Prostate gland (tissue), 2 donors: ENCODE measurements around the gene PMPCB. TPM values are rescaled to one million over a fixed set of nuclear protein-coding genes. Genes with fewer than 3 reads are reported as not detected.

Experiments used
- DNase-seq: peaks from one replicate; pipeline ENCODE4 v3.0.0-alpha.2; 2019; ENCODE audit warnings: low spot score
- H3K27ac ChIP-seq, 2 donors: fragments of 200-600 bp; sonication (generic); 2 replicates each; pipeline ENCODE4 v1.5.1; 2017 to 2019
- H3K27me3 ChIP-seq: fragments of 200-600 bp; sonication (generic); replicated peaks from 2 replicates; pipeline ENCODE4 v1.5.1; 2019; ENCODE audit not compliant: insufficient read depth
- H3K36me3 ChIP-seq, 2 donors: fragments of 200-600 bp; sonication (generic); 1 replicate in 1 of 2; 2 replicates in 1 of 2; pipeline versions ENCODE4 v1.5.1 to v1.8.1; 2017 to 2019
- H3K4me1 ChIP-seq: fragments of 200-600 bp; sonication (generic); replicated peaks from 2 replicates; pipeline ENCODE4 v1.5.1; 2019
- H3K4me3 ChIP-seq, 2 donors: fragments of 200-600 bp; sonication (generic); 2 replicates each; pipeline ENCODE4 v1.5.1; 2017 to 2019
- H3K9me3 ChIP-seq: fragments of 200-600 bp; sonication (generic); 2 replicates; pipeline ENCODE4 v1.5.1; 2017
- CTCF ChIP-seq, 4 experiments: fragments of 200-600 bp in 2 of 4; fragments of 450-650 bp in 2 of 4; sonication (generic) in 2 of 4; IDR thresholded peaks; 1 replicate in 3 of 4; 2 replicates in 1 of 4; pipeline ENCODE4 v1.5.1; 2016 to 2019; ENCODE audit warnings: antibody characterized with exemption in 4 of 4, mild to moderate bottlenecking in 2 of 4, moderate library complexity in 2 of 4
- POLR2A ChIP-seq: fragments of 450-650 bp; IDR thresholded peaks from one replicate; pipeline ENCODE4 v1.6.1; 2016; ENCODE audit warnings: antibody characterized with exemption, mild to moderate bottlenecking
- POLR2AphosphoS5 ChIP-seq: sonication (generic); formaldehyde crosslinking; IDR thresholded peaks from one replicate; pipeline ENCODE4 v1.6.1; 2017; ENCODE audit warnings: antibody characterized with exemption
- WGBS: methylation state at CpG from one replicate; pipeline ENCODE4 v1.1.5; 2018; 5-methylcytosine and 5-hydroxymethylcytosine counted together
- intact Hi-C: fragments of 100-400 bp; cut with DNase I; formaldehyde crosslinking; loops from one replicate; pipeline ENCODE4 v1.14.2; 2022
- total RNA-seq, 2 donors: library from RNA; depleted of rRNA; stranded (reverse); fragments of >200 nt; gene quantifications; one replicate each; pipeline ENCODE4 v1.1.0, GENCODE V29; 2016

Gene PMPCB
- total RNA-seq, 2 donors from 2014 or later, result 42.4 to 57.0 TPM

GRCh38 chr7:103325744-103326143 lies 28.5 kb downstream of the PMPCB start:
- TF ChIP-seq POLR2A (no peak), POLR2AphosphoS5 (no peak), CTCF (IDR thresholded peaks at IDR 0.05) (no peak)
- intact Hi-C loops, result no loop called here

GRCh38 chr7:103336761-103337160 lies 39.5 kb downstream of the PMPCB start:
- Histone ChIP-seq H3K4me3 (no peak overlapping the region), H3K27me3 (no peaks in the 10 kb centered on the region), H3K9me3 (no peaks in the 10 kb centered on the region), H3K4me1 (no peaks in the 10 kb centered on the region), H3K36me3 (peaks cover 0 to 7% of the 10 kb centered on the region in 2 donors), H3K27ac (no peak overlapping the region)
- 92% methylated on average over 2 of the region's 2 CpGs for WGBS
- DNase-seq, result no peak
- intact Hi-C loops, result no loop called here
- no peak for TF ChIP-seq POLR2AphosphoS5
- no peak for TF ChIP-seq POLR2A
- no peak for TF ChIP-seq CTCF (IDR thresholded peaks at IDR 0.05)

More at GRCh38 chr7:103325744-103326143, 28.5 kb downstream of the PMPCB start:
- Histone ChIP-seq H3K36me3 (no peaks in the 10 kb centered on the region), H3K9me3 (no peaks in the 10 kb centered on the region), H3K27ac (no peak overlapping the region), H3K4me1 (no peaks in the 10 kb centered on the region), H3K27me3 (no peaks in the 10 kb centered on the region), H3K4me3 (no peak overlapping the region)
- DNase-seq, result no peak
- 88% methylated on average over 8 of the region's 8 CpGs for WGBS

- no peak for TF ChIP-seq CTCF (IDR thresholded peaks at IDR 0.05)
- no peak for TF ChIP-seq POLR2A
- no peak for TF ChIP-seq POLR2AphosphoS5
- 95% methylated on average over 2 of the region's 2 CpGs for WGBS
- peaks cover 0 to 7% of the 10 kb centered on the region in 2 donors for H3K36me3 ChIP-seq
These were observed 41.6 kb downstream of the PMPCB start for GRCh38 chr7:103338864-103339263.

GRCh38 chr7:103341466-103341865 lies 44.2 kb downstream of the PMPCB start:
- Histone ChIP-seq H3K9me3 (no peaks in the 10 kb centered on the region), H3K27me3 (no peaks in the 10 kb centered on the region), H3K4me3 (no peak overlapping the region), H3K4me1 (no peaks in the 10 kb centered on the region), H3K27ac (no peak overlapping the region), H3K36me3 (peaks cover 0 to 7% of the 10 kb centered on the region in 2 donors)
- no peak for DNase-seq
- 77% methylated on average over 2 of the region's 2 CpGs for WGBS
- intact Hi-C loops, result no loop called here
- TF ChIP-seq CTCF (IDR thresholded peaks at IDR 0.05) (no peak), POLR2A (no peak), POLR2AphosphoS5 (no peak)

More at GRCh38 chr7:103338864-103339263, 41.6 kb downstream of the PMPCB start:
- no peaks in the 10 kb centered on the region for H3K27me3 ChIP-seq
- H3K9me3 ChIP-seq, result no peaks in the 10 kb centered on the region
- H3K4me1 ChIP-seq, result no peaks in the 10 kb centered on the region
- no peak overlapping the region for H3K4me3 ChIP-seq
- intact Hi-C loops, result no loop called here
- no peak for DNase-seq
- H3K27ac ChIP-seq, result no peak overlapping the region

GRCh38 chr7:103343332-103343731 lies 46.1 kb downstream of the PMPCB start:
- H3K9me3 ChIP-seq, result no peaks in the 10 kb centered on the region
- DNase-seq, result no peak
- H3K27ac ChIP-seq, result peak overlapping the region in 1 of 2 donors; percentile 63
- H3K4me3 ChIP-seq, result peak overlapping the region; percentile 64 to 88
- TF ChIP-seq CTCF (IDR thresholded peaks at IDR 0.05) (no peak), POLR2AphosphoS5 (no peak), POLR2A (no peak)
- peaks cover 0 to 7% of the 10 kb centered on the region in 2 donors for H3K36me3 ChIP-seq
- no peaks in the 10 kb centered on the region for H3K4me1 ChIP-seq
- intact Hi-C loops, result no loop called here
- no peaks in the 10 kb centered on the region for H3K27me3 ChIP-seq
